HCT116 (cell line): Measurements from ENCODE around the gene HCN2. TPM values are rescaled to one million over a fixed set of nuclear protein-coding genes. Genes with fewer than 3 reads are reported as not detected.

Experiments
- ATAC-seq: fragments of 200-7000 bp; cut with Tn5 transposase; 2 replicates; pipeline ENCODE4 v1.9.1; 2020; ENCODE audit warnings: mild to moderate bottlenecking, moderate library complexity
- BruUV-seq: library from RNA; stranded (reverse); fragments of 400-500 nt; replicated peaks from 2 replicates; lab custom pipeline; 2021; lab: Mats Ljungman, UMichigan
- CTCF ChIA-PET: fragments of 300-600 bp; sonication (Branson Sonifier 250); formaldehyde crosslinking; loops from one replicate; lab custom pipeline; 2021; ENCODE audit warnings: antibody characterized with exemption; lab: Charles Lee
- POLR2A ChIA-PET: fragments of 300-600, 350-600 bp; sonication (Branson Sonifier 250); formaldehyde crosslinking; loops from one replicate; lab custom pipeline; 2021; ENCODE audit warnings: antibody characterized with exemption; lab: Charles Lee
- RAD21 ChIA-PET, 2 experiments: fragments of 300-600 bp; sonication (Branson Sonifier 250); formaldehyde crosslinking; loops; one replicate each; lab custom pipeline; 2023; ENCODE audit warnings: low total read pairs in 2 of 2; ENCODE audit not compliant: uncharacterized antibody in 2 of 2, unreplicated experiment in 2 of 2, low non-redundant PET in 1 of 2; lab: Charles Lee
- DNase-seq: peaks from one replicate; pipeline ENCODE4 v3.0.0-alpha.2; 2010; ENCODE audit warnings: low read depth, low spot score
- H2AFZ ChIP-seq: fragments of 200-600 bp; shearing (Covaris generic), sonication (generic); 2 replicates; pipeline ENCODE4 v1.6.1; 2017; ENCODE audit warnings: low read depth, mixed run types, mixed read lengths, antibody characterized with exemption, low read length; ENCODE audit not compliant: poor library complexity, severe bottlenecking
- H3K27ac ChIP-seq: 2 replicates; pipeline ENCODE4 v1.5.1; 2012; ENCODE audit warnings: low read depth, low read length
- H3K27me3 ChIP-seq: fragments of 200-600 bp; sonication (generic); 2 replicates; pipeline ENCODE4 v1.6.1; 2016; ENCODE audit warnings: mixed run types, low read length, mixed read lengths; ENCODE audit not compliant: insufficient read depth
- H3K36me3 ChIP-seq, 2 experiments: fragments of 200-500 bp in 1 of 2; fragments of 200-600 bp in 1 of 2; sonication (Bioruptor generic) in 1 of 2; sonication (generic) in 1 of 2; 2 replicates each; pipeline versions ENCODE4 v1.5.1 to v1.6.1; 2014 to 2016; ENCODE audit warnings: low read length in 2 of 2, inconsistent platforms in 1 of 2, mixed read lengths in 1 of 2, mixed run types in 1 of 2; ENCODE audit not compliant: insufficient read depth in 2 of 2, control insufficient read depth in 1 of 2
- H3K4me1 ChIP-seq, 2 experiments: fragments of 200-600 bp in 1 of 2; sonication (generic) in 1 of 2; 2 replicates each; pipeline versions ENCODE4 v1.5.1 to v1.6.1; 2012 to 2017; ENCODE audit warnings: low read length in 2 of 2, inconsistent platforms in 1 of 2, mild to moderate bottlenecking in 1 of 2, mixed read lengths in 1 of 2, mixed run types in 1 of 2, moderate library complexity in 1 of 2; ENCODE audit not compliant: insufficient read depth in 2 of 2, control insufficient read depth in 1 of 2
- H3K4me2 ChIP-seq: fragments of 200-600 bp; sonication (generic); 2 replicates; pipeline ENCODE4 v1.6.1; 2017; ENCODE audit warnings: mixed run types, low read length, mixed read lengths
- H3K4me3 ChIP-seq, 2 experiments: fragments of 200-600 bp in 1 of 2; sonication (generic) in 1 of 2; replicated peaks in 1 of 2; 2 replicates each; pipeline ENCODE4 v1.5.1; 2011 to 2016; ENCODE audit warnings: low read length in 2 of 2, control low read depth in 1 of 2, low read depth in 1 of 2, mild to moderate bottlenecking in 1 of 2, mixed read lengths in 1 of 2, mixed run types in 1 of 2
- H3K79me2 ChIP-seq: fragments of 200-600 bp; sonication (generic); 2 replicates; pipeline ENCODE4 v1.6.1; 2017; ENCODE audit warnings: mild to moderate bottlenecking, mixed run types, low read length, moderate library complexity, mixed read lengths; ENCODE audit not compliant: insufficient read depth
- H3K9ac ChIP-seq: fragments of 200-600 bp; sonication (generic); 2 replicates; pipeline ENCODE4 v1.6.1; 2016; ENCODE audit warnings: low read length, mixed read lengths
- H3K9me2 ChIP-seq: fragments of 200-600 bp; sonication (generic), shearing (Covaris generic); 2 replicates; pipeline ENCODE4 v1.6.1; 2017; ENCODE audit warnings: mixed run types, mild to moderate bottlenecking, moderate library complexity; ENCODE audit not compliant: insufficient read depth
- H3K9me3 ChIP-seq, 2 experiments: fragments of 200-500 bp in 1 of 2; fragments of 200-600 bp in 1 of 2; sonication (Bioruptor generic) in 1 of 2; sonication (generic) in 1 of 2; 2 replicates each; pipeline ENCODE4 v1.6.1; 2014 to 2017; ENCODE audit warnings: low read length in 2 of 2, mixed read lengths in 2 of 2, inconsistent platforms in 1 of 2, low read depth in 1 of 2, mild to moderate bottlenecking in 1 of 2, mixed run types in 1 of 2, moderate library complexity in 1 of 2; ENCODE audit not compliant: control insufficient read depth in 1 of 2, insufficient read depth in 1 of 2
- H4K20me1 ChIP-seq: fragments of 200-600 bp; sonication (generic), shearing (Covaris generic); 2 replicates; pipeline ENCODE4 v1.6.1; 2017; ENCODE audit warnings: mixed run types, mild to moderate bottlenecking, moderate library complexity; ENCODE audit not compliant: insufficient read depth
- ATF3 ChIP-seq: IDR thresholded peaks from 2 replicates; pipeline ENCODE4 v1.6.1; 2012
- EZH2 ChIP-seq: fragments of 200-600 bp; sonication (generic); IDR thresholded peaks from 2 replicates; pipeline ENCODE4 v1.6.1; 2017; ENCODE audit warnings: antibody characterized with exemption, mixed run types
- FOSL1 ChIP-seq: IDR thresholded peaks from 2 replicates; pipeline ENCODE4 v1.6.1; 2012; ENCODE audit warnings: low read depth
- JUND ChIP-seq: IDR thresholded peaks from 2 replicates; pipeline ENCODE4 v1.6.1; 2012
- POLR2A ChIP-seq: IDR thresholded peaks from 2 replicates; pipeline ENCODE4 v1.7.0; 2011; ENCODE audit warnings: borderline replicate concordance; ENCODE audit not compliant: insufficient read depth, insufficient read length; ENCODE audit errors: extremely low read depth
- POLR2AphosphoS5 ChIP-seq: IDR thresholded peaks from 2 replicates; pipeline ENCODE4 v1.6.1; 2011; ENCODE audit warnings: mild to moderate bottlenecking, low read depth, low read length, moderate library complexity
- RAD21 ChIP-seq: IDR thresholded peaks from 2 replicates; pipeline ENCODE4 v1.6.1; 2012; ENCODE audit warnings: low read depth, mild to moderate bottlenecking
- SIN3A ChIP-seq: IDR thresholded peaks from 2 replicates; pipeline ENCODE4 v1.6.1; 2012; ENCODE audit warnings: low read depth
- SP1 ChIP-seq: IDR thresholded peaks from 2 replicates; pipeline ENCODE4 v1.6.1; 2012; ENCODE audit warnings: low read depth
- YY1 ChIP-seq: IDR thresholded peaks from 2 replicates; pipeline ENCODE4 v1.6.1; 2011; ENCODE audit warnings: low read length, low read depth, moderate library complexity, mild to moderate bottlenecking; ENCODE audit not compliant: insufficient replicate concordance; ENCODE audit errors: extremely low read depth
- ZNF274 ChIP-seq: fragments of 200-500 bp; sonication (Bioruptor generic); IDR thresholded peaks from 2 replicates; pipeline ENCODE4 v1.6.1; 2014; ENCODE audit warnings: mild to moderate bottlenecking, low read depth, low read length, inconsistent platforms
- intact Hi-C: fragments of 100-400 bp; cut with micrococcal nuclease; formaldehyde crosslinking; loops from 2 replicates; pipeline ENCODE4 v1.10.0; 2022
- total RNA-seq: library from RNA; stranded (reverse); gene quantifications from one replicate; pipeline ENCODE4 v1.2.1, GENCODE V29; 2021; ENCODE audit not compliant: unreplicated experiment
- TF ChIP-seq, protein P1 (sequence below): IDR thresholded peaks from 2 replicates; pipeline ENCODE4 v1.6.1; 2012
- TF ChIP-seq, protein P2 (sequence below), 3 experiments: fragments of 200-600 bp in 1 of 3; sonication (generic) in 1 of 3; IDR thresholded peaks in 2 of 3; conservative IDR thresholded peaks in 1 of 3; 2 replicates each; pipeline ENCODE4 v1.5.1; 2012 to 2017; ENCODE audit warnings: low read depth in 2 of 3, low read length in 2 of 3, antibody characterized with exemption in 1 of 3, borderline replicate concordance in 1 of 3, control low read depth in 1 of 3, mild to moderate bottlenecking in 1 of 3, mixed read lengths in 1 of 3, mixed run types in 1 of 3, moderate library complexity in 1 of 3; ENCODE audit not compliant: insufficient read depth in 1 of 3
- TF ChIP-seq, protein P3 (sequence below): IDR thresholded peaks from 2 replicates; pipeline ENCODE4 v1.6.1; 2011; ENCODE audit warnings: mild to moderate bottlenecking, low read length, moderate library complexity; ENCODE audit not compliant: insufficient replicate concordance; ENCODE audit errors: extremely low read depth

HCN2 gene
- total RNA-seq, 1 experiment from 2014 or later = 2.4 TPM

DNA sequence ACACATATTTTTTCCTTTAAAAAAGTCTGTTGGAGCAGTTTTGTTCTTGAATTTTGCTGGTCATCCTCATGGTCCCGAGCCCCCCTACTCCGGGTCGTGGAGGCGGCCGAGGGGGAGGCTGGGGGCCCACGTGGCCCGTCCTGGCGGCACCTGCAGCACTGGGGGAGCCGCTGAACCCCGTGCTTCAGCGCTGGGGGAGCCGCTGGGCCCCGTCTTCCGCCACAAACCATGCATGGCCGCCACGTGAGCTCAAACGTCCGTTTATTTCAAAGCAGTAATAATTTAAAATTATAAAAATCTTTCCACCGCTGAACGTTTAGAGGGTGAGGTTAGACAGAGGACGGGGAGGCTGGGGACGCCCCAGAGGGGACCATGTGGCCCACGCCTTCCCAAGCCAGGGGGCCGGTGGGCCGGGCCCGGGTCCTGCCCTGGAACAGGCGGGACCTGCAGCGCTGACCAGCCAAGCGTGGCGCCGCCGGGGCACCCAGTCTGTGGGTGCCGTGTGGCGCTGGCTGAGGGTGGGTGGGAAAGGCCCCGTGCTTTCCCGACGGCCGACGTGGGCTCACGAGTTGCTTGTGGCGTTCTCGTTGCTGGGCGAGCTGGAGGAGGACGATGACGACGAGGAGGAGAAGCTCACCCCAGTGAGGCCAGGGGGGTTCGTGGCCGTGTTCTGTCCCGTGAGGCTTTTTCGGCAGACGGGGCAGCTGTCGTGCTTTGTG is 58.0 kb downstream of the HCN2 start:
- peaks cover 28% of the 10 kb centered on the region for H3K79me2 ChIP-seq
- POLR2A ChIA-PET = no interaction called here
- ATAC-seq (no peak), DNase-seq (no peak)
- H2AFZ ChIP-seq = no peak overlapping the region
- H3K9me3 ChIP-seq = no peaks in the 10 kb centered on the region
- H3K36me3 ChIP-seq = peaks cover 11 to 31% of the 10 kb centered on the region in 2 experiments; a peak in 3 of 4 replicates
- intact Hi-C loops = no loop called here
- TF ChIP-seq POLR2A = no peak
- TF ChIP-seq, all 23 proteins: peak for 0
- Histone ChIP-seq H3K4me2 (no peak overlapping the region), H3K9me2 (no peaks in the 10 kb centered on the region), H3K4me3 (no peak overlapping the region), H4K20me1 (no peaks in the 10 kb centered on the region), H3K4me1 (no peaks in the 10 kb centered on the region), H3K9ac (no peak overlapping the region), H3K27ac (no peak overlapping the region), H3K27me3 (no peaks in the 10 kb centered on the region)
- CTCF ChIA-PET = no interaction called here
- TSS peak; percentile 66 for BruUV-seq
- RAD21 ChIA-PET = no interaction called here

DNA sequence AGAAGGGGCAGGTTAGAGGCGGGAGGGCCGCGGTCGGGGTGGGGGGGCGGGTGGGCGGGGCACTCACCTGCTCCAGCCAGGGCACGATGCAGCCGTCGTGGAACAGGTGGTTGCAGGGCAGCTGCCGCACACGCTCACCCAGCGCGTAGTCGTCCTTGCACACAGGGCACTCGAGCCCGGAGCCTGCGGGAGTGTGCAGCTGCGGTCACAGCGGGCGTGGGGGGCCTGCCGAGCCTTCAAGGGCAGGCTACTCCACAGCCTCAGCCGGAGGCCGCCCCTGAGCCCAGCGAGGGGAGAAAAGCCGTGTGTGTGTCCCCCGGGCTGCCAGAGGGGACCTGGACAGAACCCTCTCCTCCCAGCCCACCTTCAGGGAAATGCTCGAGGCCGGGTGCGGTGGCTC is 58.6 kb downstream of the HCN2 start:
- H3K9ac ChIP-seq = no peak overlapping the region
- BruUV-seq = no TSS peak
- intact Hi-C loops = no loop called here
- H3K4me1 ChIP-seq = no peaks in the 10 kb centered on the region
- DNase-seq (no peak), ATAC-seq (no peak)
- ChIA-PET POLR2A (no interaction called here), CTCF (no interaction called here), RAD21 (no interaction called here)
- no peak overlapping the region for H2AFZ ChIP-seq
- no peaks in the 10 kb centered on the region for H3K9me2 ChIP-seq
- no peaks in the 10 kb centered on the region for H4K20me1 ChIP-seq
- no peak overlapping the region for H3K27ac ChIP-seq
- no peaks in the 10 kb centered on the region for H3K9me3 ChIP-seq
- H3K4me3 ChIP-seq = no peak overlapping the region
- no peaks in the 10 kb centered on the region for H3K27me3 ChIP-seq
- no peak overlapping the region for H3K4me2 ChIP-seq
- H3K79me2 ChIP-seq = peaks cover 34% of the 10 kb centered on the region
- H3K36me3 ChIP-seq = peaks cover 11 to 37% of the 10 kb centered on the region in 2 experiments; a peak in 3 of 4 replicates
- TF ChIP-seq EZH2 (no peak), YY1 (no peak), SIN3A (no peak), POLR2AphosphoS5 (no peak), ZNF274 (no peak), FOSL1 (no peak), ATF3 (no peak), SP1 (no peak), RAD21 (no peak), JUND (no peak)
- TF ChIP-seq, protein P1, sequence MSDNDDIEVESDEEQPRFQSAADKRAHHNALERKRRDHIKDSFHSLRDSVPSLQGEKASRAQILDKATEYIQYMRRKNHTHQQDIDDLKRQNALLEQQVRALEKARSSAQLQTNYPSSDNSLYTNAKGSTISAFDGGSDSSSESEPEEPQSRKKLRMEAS = no peak
- TF ChIP-seq, protein P2, sequence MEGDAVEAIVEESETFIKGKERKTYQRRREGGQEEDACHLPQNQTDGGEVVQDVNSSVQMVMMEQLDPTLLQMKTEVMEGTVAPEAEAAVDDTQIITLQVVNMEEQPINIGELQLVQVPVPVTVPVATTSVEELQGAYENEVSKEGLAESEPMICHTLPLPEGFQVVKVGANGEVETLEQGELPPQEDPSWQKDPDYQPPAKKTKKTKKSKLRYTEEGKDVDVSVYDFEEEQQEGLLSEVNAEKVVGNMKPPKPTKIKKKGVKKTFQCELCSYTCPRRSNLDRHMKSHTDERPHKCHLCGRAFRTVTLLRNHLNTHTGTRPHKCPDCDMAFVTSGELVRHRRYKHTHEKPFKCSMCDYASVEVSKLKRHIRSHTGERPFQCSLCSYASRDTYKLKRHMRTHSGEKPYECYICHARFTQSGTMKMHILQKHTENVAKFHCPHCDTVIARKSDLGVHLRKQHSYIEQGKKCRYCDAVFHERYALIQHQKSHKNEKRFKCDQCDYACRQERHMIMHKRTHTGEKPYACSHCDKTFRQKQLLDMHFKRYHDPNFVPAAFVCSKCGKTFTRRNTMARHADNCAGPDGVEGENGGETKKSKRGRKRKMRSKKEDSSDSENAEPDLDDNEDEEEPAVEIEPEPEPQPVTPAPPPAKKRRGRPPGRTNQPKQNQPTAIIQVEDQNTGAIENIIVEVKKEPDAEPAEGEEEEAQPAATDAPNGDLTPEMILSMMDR (IDR thresholded peaks at IDR 0.05 in 2 of 3, conservative IDR thresholded peaks at IDR 0.05 in 1 of 3; ENCODE audit: borderline replicate concordance in 1 of 3, insufficient read depth in 1 of 3, low read depth in 2 of 3, low read length in 2 of 3) = no peak
- TF ChIP-seq, protein P3, sequence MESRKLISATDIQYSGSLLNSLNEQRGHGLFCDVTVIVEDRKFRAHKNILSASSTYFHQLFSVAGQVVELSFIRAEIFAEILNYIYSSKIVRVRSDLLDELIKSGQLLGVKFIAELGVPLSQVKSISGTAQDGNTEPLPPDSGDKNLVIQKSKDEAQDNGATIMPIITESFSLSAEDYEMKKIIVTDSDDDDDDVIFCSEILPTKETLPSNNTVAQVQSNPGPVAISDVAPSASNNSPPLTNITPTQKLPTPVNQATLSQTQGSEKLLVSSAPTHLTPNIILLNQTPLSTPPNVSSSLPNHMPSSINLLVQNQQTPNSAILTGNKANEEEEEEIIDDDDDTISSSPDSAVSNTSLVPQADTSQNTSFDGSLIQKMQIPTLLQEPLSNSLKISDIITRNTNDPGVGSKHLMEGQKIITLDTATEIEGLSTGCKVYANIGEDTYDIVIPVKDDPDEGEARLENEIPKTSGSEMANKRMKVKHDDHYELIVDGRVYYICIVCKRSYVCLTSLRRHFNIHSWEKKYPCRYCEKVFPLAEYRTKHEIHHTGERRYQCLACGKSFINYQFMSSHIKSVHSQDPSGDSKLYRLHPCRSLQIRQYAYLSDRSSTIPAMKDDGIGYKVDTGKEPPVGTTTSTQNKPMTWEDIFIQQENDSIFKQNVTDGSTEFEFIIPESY = no peak
